Measurements from ENCODE around the gene SARM1. TPM values are rescaled to one million over a fixed set of nuclear protein-coding genes. Genes with fewer than 3 reads are reported as not detected.

The SARM1 gene
- total and polyA plus RNA-seq, 2 donors (not counting 3 experiments of a cell fraction or from before 2014, with no cell fraction given): 5.6 to 7.0 TPM

- dilution Hi-C loops (cut with MboI; ENCODE audit: extremely low pct_ligation_motif_present, low sequenced_read_pairs): no loop called here
Observed at GRCh38 chr17:28363776-28364650, 7.5 kb upstream of the SARM1 start.

GRCh38 chr17:28364665-28365363, 6.7 kb upstream of the SARM1 start, which contains the start of gene SEBOX:
SEBOX (minus strand) TSS chr17:28365199; CDS start chr17:28365151, 48 bp downstream.
- no TSS peak for BruUV-seq (replicated peaks)
- ChIA-PET POLR2A (no interaction called here), CTCF (interaction anchor here (1.8 kb wide), 1 partner anchor 52 kb away, joined by 5 read pairs; no protein-coding TSS in a partner anchor)
- Histone ChIP-seq H3K4me3 (replicated peaks in 1 of 3; ENCODE audit: insufficient read depth in 1 of 3, low read depth in 1 of 3, low read length in 3 of 3) (no peak within 1 kb of the TSS), H2AFZ (ENCODE audit: low read depth, low read length) (no peak within 1 kb of the TSS), H3K9me1 (replicated peaks; ENCODE audit: control insufficient read depth, extremely low read depth, insufficient read depth, low read length) (no peaks in the 10 kb centered on the region), H4K20me1 (replicated peaks; ENCODE audit: control insufficient read depth, extremely low read depth, insufficient read depth, low read length) (no peaks in the 10 kb centered on the region), H3K4me1 (ENCODE audit: control insufficient read depth, extremely low read depth, insufficient read depth, low read length) (no peaks in the 10 kb centered on the region), H3K36me3 (ENCODE audit: control insufficient read depth in 2 of 2, extremely low read depth in 1 of 2, insufficient read depth in 2 of 2, low read length in 2 of 2) (peaks cover 11 to 24% of the 10 kb centered on the region in 2 experiments), H3K4me2 (ENCODE audit: insufficient read depth, low read length) (no peak within 1 kb of the TSS), H3K27ac (ENCODE audit: insufficient read depth, low read depth, low read length) (no peak within 1 kb of the TSS), H3K9me3 (replicated peaks; ENCODE audit: control insufficient read depth, insufficient read depth, low read length) (no peaks in the 10 kb centered on the region), H3K27me3 (ENCODE audit: control insufficient read depth in 2 of 2, insufficient read depth in 2 of 2, low read length in 2 of 2) (no peaks in the 10 kb centered on the region), H3K9ac (replicated peaks; ENCODE audit: extremely low read depth, insufficient read depth, low read length) (no peak within 1 kb of the TSS), H3K79me2 (ENCODE audit: control insufficient read depth, insufficient read depth, low read length) (no peaks in the 10 kb centered on the region)
- DNase-seq (ENCODE audit: low read depth, low spot score) (no peak), FAIRE-seq (no peak)
- dilution Hi-C loops (cut with MboI; ENCODE audit: extremely low pct_ligation_motif_present, low sequenced_read_pairs) (no loop called here), intact Hi-C loops (cut with micrococcal nuclease) (no loop called here)
- TF ChIP-seq POLR2A (IDR thresholded peaks at IDR 0.05; ENCODE audit: low read depth, low read length) (no peak), GATA2 (IDR thresholded peaks at IDR 0.05; ENCODE audit: insufficient read depth, insufficient read length, low read depth, low read length) (no peak), CTCF (IDR thresholded peaks at IDR 0.05; ENCODE audit: extremely low read depth in 1 of 2, insufficient read depth in 1 of 2, low read depth in 1 of 2, low read length in 2 of 2) (no peak), POLR2AphosphoS5 (IDR thresholded peaks at IDR 0.05; ENCODE audit: insufficient read depth, low read depth, low read length) (no peak), MAX (IDR thresholded peaks at IDR 0.05; ENCODE audit: insufficient read depth, insufficient read length) (no peak), EZH2 (IDR thresholded peaks at IDR 0.05; ENCODE audit: borderline replicate concordance, low read depth, low read length, severe bottlenecking) (no peak), FOS (IDR thresholded peaks at IDR 0.05; ENCODE audit: borderline replicate concordance, insufficient read depth, low read length) (no peak), JUN (IDR thresholded peaks at IDR 0.05; ENCODE audit: borderline replicate concordance, insufficient read depth, insufficient read length, low read depth) (no peak), MYC (IDR thresholded peaks at IDR 0.05; ENCODE audit: low read depth, low read length) (no peak)

More at GRCh38 chr17:28363776-28364650, 7.5 kb upstream of the SARM1 start:
- Histone ChIP-seq H3K27ac (ENCODE audit: insufficient read depth, low read depth, low read length) (no peak overlapping the region), H3K4me1 (ENCODE audit: control insufficient read depth, extremely low read depth, insufficient read depth, low read length) (no peaks in the 10 kb centered on the region), H3K27me3 (ENCODE audit: control insufficient read depth in 2 of 2, insufficient read depth in 2 of 2, low read length in 2 of 2) (no peaks in the 10 kb centered on the region), H2AFZ (ENCODE audit: low read depth, low read length) (no peak overlapping the region), H3K9me3 (replicated peaks; ENCODE audit: control insufficient read depth, insufficient read depth, low read length) (no peaks in the 10 kb centered on the region), H3K9me1 (replicated peaks; ENCODE audit: control insufficient read depth, extremely low read depth, insufficient read depth, low read length) (no peaks in the 10 kb centered on the region), H3K36me3 (ENCODE audit: control insufficient read depth in 2 of 2, extremely low read depth in 1 of 2, insufficient read depth in 2 of 2, low read length in 2 of 2) (peaks cover 14 to 27% of the 10 kb centered on the region in 2 experiments), H3K79me2 (ENCODE audit: control insufficient read depth, insufficient read depth, low read length) (no peaks in the 10 kb centered on the region), H3K9ac (replicated peaks; ENCODE audit: extremely low read depth, insufficient read depth, low read length) (no peak overlapping the region), H3K4me3 (replicated peaks in 1 of 3; ENCODE audit: insufficient read depth in 1 of 3, low read depth in 1 of 3, low read length in 3 of 3) (no peak overlapping the region), H3K4me2 (ENCODE audit: insufficient read depth, low read length) (no peak overlapping the region), H4K20me1 (replicated peaks; ENCODE audit: control insufficient read depth, extremely low read depth, insufficient read depth, low read length) (no peaks in the 10 kb centered on the region)
- DNase-seq (ENCODE audit: low read depth, low spot score): no peak
- TF ChIP-seq POLR2A (IDR thresholded peaks at IDR 0.05; ENCODE audit: low read depth, low read length): no peak
- intact Hi-C loops (cut with micrococcal nuclease): no loop called here
- BruUV-seq (replicated peaks): no TSS peak
- ChIA-PET POLR2A (interaction anchor here (0.6 kb wide), 1 partner anchor 82 kb away, joined by 6 read pairs; no protein-coding TSS in a partner anchor), CTCF (interaction anchor here (1.8 kb wide), 1 partner anchor 53 kb away, joined by 5 read pairs; no protein-coding TSS in a partner anchor)
- FAIRE-seq: no peak
